SK-N-SH (cell line): ENCODE measurements around the gene STAT1. TPM values are rescaled to one million over a fixed set of nuclear protein-coding genes. Genes with fewer than 3 reads are reported as not detected.

ENCODE experiments used
- CTCF ChIA-PET: fragments of 300-600, 350-600 bp; formaldehyde crosslinking; extraction: SDS; loops from one replicate; lab custom pipeline; 2021; lab: Yijun Ruan, JAX
- POLR2A ChIA-PET: fragments of 350-600 bp; sonication (Branson Sonifier 250); formaldehyde crosslinking; extraction: SDS; loops from one replicate; lab custom pipeline; 2020; ENCODE audit warnings: antibody characterized with exemption, inconsistent platforms; lab: Yijun Ruan, JAX
- DNase-seq: peaks from one replicate; pipeline ENCODE4 v3.0.0; 2012
- H2AFZ ChIP-seq: fragments of 200-600 bp; sonication (generic); 2 replicates; pipeline ENCODE4 v1.8.1; 2016; ENCODE audit warnings: antibody characterized with exemption, mild to moderate bottlenecking, low read depth
- H3F3A ChIP-seq: fragments of 200-600 bp; sonication (generic); replicated peaks from 2 replicates; pipeline ENCODE3; 2016; ENCODE audit warnings: antibody characterized with exemption, mild to moderate bottlenecking; ENCODE audit not compliant: insufficient read depth
- H3K27ac ChIP-seq, 2 experiments: fragments of 200-500 bp in 1 of 2; fragments of 200-600 bp in 1 of 2; sonication (Bioruptor generic) in 1 of 2; sonication (generic), shearing (Covaris generic) in 1 of 2; 2 replicates each; pipeline versions ENCODE4 v1.5.1 to v1.6.1; 2014 to 2016; ENCODE audit warnings: low read depth in 2 of 2, inconsistent platforms in 1 of 2, low read length in 1 of 2, mild to moderate bottlenecking in 1 of 2, mixed read lengths in 1 of 2
- H3K27me3 ChIP-seq: fragments of 200-600 bp; sonication (generic), shearing (Covaris generic); 2 replicates; pipeline ENCODE4 v1.6.1; 2016; ENCODE audit warnings: mixed run types; ENCODE audit not compliant: insufficient read depth
- H3K36me3 ChIP-seq, 2 experiments: fragments of 200-500 bp in 1 of 2; fragments of 200-600 bp in 1 of 2; sonication (Bioruptor generic) in 1 of 2; sonication (generic) in 1 of 2; replicated peaks in 1 of 2; 2 replicates each; pipeline versions ENCODE3 to v1.5.1; 2014 to 2016; ENCODE audit warnings: low read length in 1 of 2, mild to moderate bottlenecking in 1 of 2; ENCODE audit not compliant: insufficient read depth in 2 of 2, control insufficient read depth in 1 of 2
- H3K4me1 ChIP-seq, 2 experiments: fragments of 200-500 bp in 1 of 2; fragments of 200-600 bp in 1 of 2; sonication (Bioruptor generic) in 1 of 2; sonication (generic), shearing (Covaris generic) in 1 of 2; 2 replicates each; pipeline versions ENCODE4 v1.5.1 to v1.6.1; 2014 to 2016; ENCODE audit warnings: low read depth in 1 of 2, low read length in 1 of 2, mixed run types in 1 of 2; ENCODE audit not compliant: insufficient read depth in 2 of 2, control insufficient read depth in 1 of 2
- H3K4me2 ChIP-seq: fragments of 200-600 bp; sonication (generic), shearing (Covaris generic); 2 replicates; pipeline ENCODE4 v1.6.1; 2017; ENCODE audit warnings: mixed run types
- H3K4me3 ChIP-seq, 2 experiments: fragments of 200-500 bp in 1 of 2; fragments of 200-600 bp in 1 of 2; sonication (Bioruptor generic) in 1 of 2; sonication (generic), shearing (Covaris generic) in 1 of 2; 2 replicates each; pipeline versions ENCODE4 v1.5.1 to v1.8.1; 2014 to 2016; ENCODE audit warnings: low read depth in 2 of 2, inconsistent platforms in 1 of 2, low read length in 1 of 2, mild to moderate bottlenecking in 1 of 2, mixed read lengths in 1 of 2, moderate library complexity in 1 of 2
- H3K79me2 ChIP-seq: fragments of 200-600 bp; sonication (generic); 2 replicates; pipeline ENCODE4 v1.8.1; 2017; ENCODE audit warnings: mild to moderate bottlenecking; ENCODE audit not compliant: insufficient read depth
- H3K9ac ChIP-seq: fragments of 200-600 bp; sonication (generic); 2 replicates; pipeline ENCODE4 v1.6.1; 2017; ENCODE audit warnings: mixed run types
- H3K9me2 ChIP-seq: fragments of 200-600 bp; sonication (generic); 2 replicates; pipeline ENCODE4 v1.6.1; 2017; ENCODE audit warnings: mixed run types
- H3K9me3 ChIP-seq: fragments of 200-600 bp; sonication (generic); 2 replicates; pipeline ENCODE4 v1.6.1; 2017; ENCODE audit warnings: mixed run types, mild to moderate bottlenecking, moderate library complexity
- H4K20me1 ChIP-seq: fragments of 200-600 bp; sonication (generic); 2 replicates; pipeline ENCODE4 v1.6.1; 2017; ENCODE audit warnings: mild to moderate bottlenecking, mixed run types; ENCODE audit not compliant: insufficient read depth
- ELF1 ChIP-seq: IDR thresholded peaks from 2 replicates; pipeline ENCODE4 v1.4.0; 2012
- EZH2phosphoT487 ChIP-seq: fragments of 200-600 bp; sonication (generic); IDR thresholded peaks from 2 replicates; pipeline ENCODE4 v1.6.1; 2017; ENCODE audit warnings: low read depth, mixed run types, mild to moderate bottlenecking, antibody characterized with exemption, moderate library complexity, borderline replicate concordance
- FOXM1 ChIP-seq: IDR thresholded peaks from 2 replicates; pipeline ENCODE4 v1.4.0; 2012; ENCODE audit warnings: low read depth, mild to moderate bottlenecking
- GATA2 ChIP-seq: sonication (generic); formaldehyde crosslinking; IDR thresholded peaks from 2 replicates; pipeline ENCODE4 v1.5.0; 2020; ENCODE audit warnings: mild to moderate bottlenecking, missing genetic modification reagents
- JUND ChIP-seq: IDR thresholded peaks from 2 replicates; pipeline ENCODE4 v1.4.0; 2012
- POLR2AphosphoS5 ChIP-seq: IDR thresholded peaks from 2 replicates; pipeline ENCODE4 v1.6.1; 2012; ENCODE audit warnings: low read depth, low read length
- RAD21 ChIP-seq: IDR thresholded peaks from 2 replicates; pipeline ENCODE4 v1.6.1; 2012; ENCODE audit warnings: mild to moderate bottlenecking, low read length
- RCOR1 ChIP-seq: fragments of 150-350 bp; IDR thresholded peaks from 2 replicates; pipeline ENCODE4 v1.6.1; 2017; ENCODE audit warnings: antibody characterized with exemption, low read length
- RFX5 ChIP-seq: IDR thresholded peaks from 2 replicates; pipeline ENCODE4 v1.6.1; 2012; ENCODE audit warnings: mild to moderate bottlenecking, improper control_type of control experiment, low read length
- SIN3A ChIP-seq: IDR thresholded peaks from 2 replicates; pipeline ENCODE4 v1.6.1; 2012; ENCODE audit warnings: low read depth, mild to moderate bottlenecking, low read length, moderate library complexity, borderline replicate concordance
- SMC3 ChIP-seq: IDR thresholded peaks from 2 replicates; pipeline ENCODE4 v1.6.1; 2012; ENCODE audit warnings: low read depth, low read length, improper control_type of control experiment
- TAF1 ChIP-seq: IDR thresholded peaks from 2 replicates; pipeline ENCODE4 v1.6.1; 2012; ENCODE audit warnings: low read depth, mild to moderate bottlenecking, low read length, moderate library complexity, borderline replicate concordance
- TCF12 ChIP-seq: IDR thresholded peaks from 2 replicates; pipeline ENCODE4 v1.4.0; 2012
- TEAD4 ChIP-seq: IDR thresholded peaks from 2 replicates; pipeline ENCODE4 v1.4.0; 2012; ENCODE audit warnings: mild to moderate bottlenecking, borderline replicate concordance; ENCODE audit not compliant: insufficient read depth
- YY1 ChIP-seq: IDR thresholded peaks from 2 replicates; pipeline ENCODE4 v1.4.0; 2012; ENCODE audit warnings: low read depth, mild to moderate bottlenecking
- WGBS: methylation state at CpG from one replicate; pipeline ENCODE4 v1.1.6; 2017; ENCODE audit warnings: low lambda C conversion rate; 5-methylcytosine and 5-hydroxymethylcytosine counted together
- polyA plus RNA-seq, 3 experiments: library from polyadenylated mRNA; depleted of rRNA; stranded (reverse); fragments of >200 nt; gene quantifications; 2 replicates each; pipeline ENCODE4 v1.2.3, GENCODE V29; 2012
- TF ChIP-seq, protein P1 (sequence below): fragments of 150-350 bp; IDR thresholded peaks from 2 replicates; pipeline ENCODE4 v1.6.1; 2016; ENCODE audit warnings: mild to moderate bottlenecking, low read depth, low read length
- TF ChIP-seq, protein P2 (sequence below): IDR thresholded peaks from 2 replicates; pipeline ENCODE4 v1.6.1; 2012; ENCODE audit warnings: mild to moderate bottlenecking, low read depth, low read length, moderate library complexity
- TF ChIP-seq, protein P3 (sequence below): IDR thresholded peaks from 2 replicates; pipeline ENCODE4 v1.4.0; 2012; ENCODE audit warnings: low read depth, borderline replicate concordance
- TF ChIP-seq, protein P4 (sequence below): IDR thresholded peaks from 2 replicates; pipeline ENCODE4 v1.4.0; 2012; ENCODE audit warnings: low read depth
- TF ChIP-seq, protein P5 (sequence below): IDR thresholded peaks from 2 replicates; pipeline ENCODE4; 2012

STAT1 gene
- polyA plus RNA-seq, 1 of the 3 experiments (the other 2 are of a cell fraction): 22.1 TPM

DNA sequence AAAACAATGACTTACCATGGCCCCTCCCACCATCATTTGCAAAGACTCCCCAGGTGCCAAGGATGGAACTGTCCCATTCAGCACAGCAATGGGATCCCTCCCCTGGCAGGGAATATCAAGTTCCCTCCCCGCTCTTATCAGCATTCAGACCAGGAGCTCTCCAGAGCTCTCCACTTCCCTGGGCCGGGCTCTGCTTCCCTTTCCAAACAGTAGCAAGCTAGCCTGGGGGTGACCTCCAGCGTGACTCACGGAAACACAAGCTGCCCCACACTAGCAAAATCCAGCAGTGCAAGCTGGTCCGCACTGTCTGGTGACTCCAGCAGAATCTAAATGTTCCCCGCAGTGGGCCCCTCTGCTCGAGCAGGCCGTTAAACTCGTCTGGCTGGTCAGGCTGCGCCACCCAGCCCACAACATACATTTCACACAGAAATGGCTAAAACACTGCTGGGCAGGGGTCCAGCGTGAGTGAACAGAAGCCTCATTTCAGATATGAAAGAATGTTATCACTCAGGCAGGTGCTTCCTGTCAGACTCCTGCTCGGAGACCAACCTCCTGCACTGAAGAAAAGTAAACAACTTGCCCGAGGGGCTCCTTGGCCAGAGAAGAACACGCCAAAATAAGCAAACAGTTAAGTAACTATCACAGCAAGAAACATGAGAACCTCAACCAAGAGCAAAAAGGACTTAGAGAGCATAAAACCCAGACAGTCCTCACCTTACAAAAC lies 33.9 kb downstream of the STAT1 start (continued):
- TF ChIP-seq, protein P1, sequence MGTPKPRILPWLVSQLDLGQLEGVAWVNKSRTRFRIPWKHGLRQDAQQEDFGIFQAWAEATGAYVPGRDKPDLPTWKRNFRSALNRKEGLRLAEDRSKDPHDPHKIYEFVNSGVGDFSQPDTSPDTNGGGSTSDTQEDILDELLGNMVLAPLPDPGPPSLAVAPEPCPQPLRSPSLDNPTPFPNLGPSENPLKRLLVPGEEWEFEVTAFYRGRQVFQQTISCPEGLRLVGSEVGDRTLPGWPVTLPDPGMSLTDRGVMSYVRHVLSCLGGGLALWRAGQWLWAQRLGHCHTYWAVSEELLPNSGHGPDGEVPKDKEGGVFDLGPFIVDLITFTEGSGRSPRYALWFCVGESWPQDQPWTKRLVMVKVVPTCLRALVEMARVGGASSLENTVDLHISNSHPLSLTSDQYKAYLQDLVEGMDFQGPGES: no peak
- TF ChIP-seq, protein P2, sequence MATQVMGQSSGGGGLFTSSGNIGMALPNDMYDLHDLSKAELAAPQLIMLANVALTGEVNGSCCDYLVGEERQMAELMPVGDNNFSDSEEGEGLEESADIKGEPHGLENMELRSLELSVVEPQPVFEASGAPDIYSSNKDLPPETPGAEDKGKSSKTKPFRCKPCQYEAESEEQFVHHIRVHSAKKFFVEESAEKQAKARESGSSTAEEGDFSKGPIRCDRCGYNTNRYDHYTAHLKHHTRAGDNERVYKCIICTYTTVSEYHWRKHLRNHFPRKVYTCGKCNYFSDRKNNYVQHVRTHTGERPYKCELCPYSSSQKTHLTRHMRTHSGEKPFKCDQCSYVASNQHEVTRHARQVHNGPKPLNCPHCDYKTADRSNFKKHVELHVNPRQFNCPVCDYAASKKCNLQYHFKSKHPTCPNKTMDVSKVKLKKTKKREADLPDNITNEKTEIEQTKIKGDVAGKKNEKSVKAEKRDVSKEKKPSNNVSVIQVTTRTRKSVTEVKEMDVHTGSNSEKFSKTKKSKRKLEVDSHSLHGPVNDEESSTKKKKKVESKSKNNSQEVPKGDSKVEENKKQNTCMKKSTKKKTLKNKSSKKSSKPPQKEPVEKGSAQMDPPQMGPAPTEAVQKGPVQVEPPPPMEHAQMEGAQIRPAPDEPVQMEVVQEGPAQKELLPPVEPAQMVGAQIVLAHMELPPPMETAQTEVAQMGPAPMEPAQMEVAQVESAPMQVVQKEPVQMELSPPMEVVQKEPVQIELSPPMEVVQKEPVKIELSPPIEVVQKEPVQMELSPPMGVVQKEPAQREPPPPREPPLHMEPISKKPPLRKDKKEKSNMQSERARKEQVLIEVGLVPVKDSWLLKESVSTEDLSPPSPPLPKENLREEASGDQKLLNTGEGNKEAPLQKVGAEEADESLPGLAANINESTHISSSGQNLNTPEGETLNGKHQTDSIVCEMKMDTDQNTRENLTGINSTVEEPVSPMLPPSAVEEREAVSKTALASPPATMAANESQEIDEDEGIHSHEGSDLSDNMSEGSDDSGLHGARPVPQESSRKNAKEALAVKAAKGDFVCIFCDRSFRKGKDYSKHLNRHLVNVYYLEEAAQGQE: peak; percentile 38; the same call in 1 of the 2 replicates
- peak; percentile 56; the same call in 1 of the 2 replicates for TF ChIP-seq RCOR1
- TF ChIP-seq, protein P3, sequence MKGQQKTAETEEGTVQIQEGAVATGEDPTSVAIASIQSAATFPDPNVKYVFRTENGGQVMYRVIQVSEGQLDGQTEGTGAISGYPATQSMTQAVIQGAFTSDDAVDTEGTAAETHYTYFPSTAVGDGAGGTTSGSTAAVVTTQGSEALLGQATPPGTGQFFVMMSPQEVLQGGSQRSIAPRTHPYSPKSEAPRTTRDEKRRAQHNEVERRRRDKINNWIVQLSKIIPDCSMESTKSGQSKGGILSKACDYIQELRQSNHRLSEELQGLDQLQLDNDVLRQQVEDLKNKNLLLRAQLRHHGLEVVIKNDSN: no peak
- TF ChIP-seq GATA2 (CRISPR knock-in tag): peak; percentile 52
- TF ChIP-seq, protein P4, sequence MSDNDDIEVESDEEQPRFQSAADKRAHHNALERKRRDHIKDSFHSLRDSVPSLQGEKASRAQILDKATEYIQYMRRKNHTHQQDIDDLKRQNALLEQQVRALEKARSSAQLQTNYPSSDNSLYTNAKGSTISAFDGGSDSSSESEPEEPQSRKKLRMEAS: no peak
- TF ChIP-seq TAF1: no peak
- TF ChIP-seq JUND: no peak
- TF ChIP-seq RFX5: no peak
- TF ChIP-seq, all 33 proteins: peak for 11

DNA sequence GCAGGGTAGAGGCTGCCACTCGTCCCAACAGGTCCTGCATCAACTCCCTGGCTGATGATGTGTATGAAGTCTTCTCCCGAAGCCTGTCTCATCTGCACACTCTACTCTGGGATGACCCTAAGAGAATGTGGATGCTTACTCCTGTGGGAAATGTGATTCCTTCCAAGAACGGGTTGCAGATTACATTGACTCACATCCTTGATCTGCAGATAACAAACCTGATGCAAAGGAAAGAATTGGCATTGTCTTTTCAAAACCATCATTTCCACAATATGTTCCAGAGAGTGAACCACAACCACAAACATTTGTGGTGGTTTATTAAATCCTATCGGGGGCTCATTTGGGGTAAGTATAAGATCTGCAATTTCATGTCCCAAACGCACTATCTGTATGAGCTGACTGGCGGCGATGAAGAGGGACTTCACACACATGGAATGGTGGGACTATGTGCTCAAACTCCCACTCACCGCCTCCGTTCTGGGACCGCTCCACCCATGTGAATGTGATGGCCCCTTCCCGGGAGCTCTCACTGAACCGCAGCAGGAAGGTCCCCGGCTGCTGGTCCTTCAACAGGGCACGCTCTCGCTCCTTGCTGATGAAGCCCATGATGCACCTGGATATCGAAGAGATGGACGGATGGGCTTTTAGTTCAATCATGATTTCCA lies 35.5 kb downstream of the STAT1 start:
- WGBS: 73% methylated on average over 16 of the region's 17 CpGs
- H3K9ac ChIP-seq: no peak overlapping the region
- no peaks in the 10 kb centered on the region for H3K27me3 ChIP-seq
- H4K20me1 ChIP-seq: no peaks in the 10 kb centered on the region
- H3K9me3 ChIP-seq: no peaks in the 10 kb centered on the region
- no peak overlapping the region for H3K4me3 ChIP-seq
- POLR2A ChIA-PET: no interaction called here
- peaks cover 22% of the 10 kb centered on the region for H3F3A ChIP-seq
- CTCF ChIA-PET: interaction anchor here (0.6 to 1.4 kb wide), 3 partner anchors 13 to 198 kb away, joined by 4 read pairs; no protein-coding TSS in a partner anchor
- H3K4me1 ChIP-seq: peaks cover 17 to 21% of the 10 kb centered on the region in 2 experiments
- H3K36me3 ChIP-seq: peaks cover 74 to 100% of the 10 kb centered on the region in 2 experiments
- no peaks in the 10 kb centered on the region for H3K79me2 ChIP-seq
- no peaks in the 10 kb centered on the region for H3K9me2 ChIP-seq
- peak overlapping the region; percentile 87 to 93; a peak in 3 of 4 replicates for H3K27ac ChIP-seq
- DNase-seq: no peak
- H3K4me2 ChIP-seq: peak overlapping the region; percentile 32; the same call in 1 of the 2 replicates
- no peak overlapping the region for H2AFZ ChIP-seq
- TF ChIP-seq TCF12 (peak; percentile 97), ELF1 (peak; percentile 34; the same call in 1 of the 2 replicates), SMC3 (no peak), RAD21 (no peak), SIN3A (peak; percentile 49; the same call in 1 of the 2 replicates), YY1 (no peak), EZH2phosphoT487 (no peak), FOXM1 (peak; percentile 80; the same call in 1 of the 2 replicates), POLR2AphosphoS5 (peak; percentile 91; the same call in 1 of the 2 replicates), TEAD4 (peak; percentile 93)
- TF ChIP-seq, protein P5, sequence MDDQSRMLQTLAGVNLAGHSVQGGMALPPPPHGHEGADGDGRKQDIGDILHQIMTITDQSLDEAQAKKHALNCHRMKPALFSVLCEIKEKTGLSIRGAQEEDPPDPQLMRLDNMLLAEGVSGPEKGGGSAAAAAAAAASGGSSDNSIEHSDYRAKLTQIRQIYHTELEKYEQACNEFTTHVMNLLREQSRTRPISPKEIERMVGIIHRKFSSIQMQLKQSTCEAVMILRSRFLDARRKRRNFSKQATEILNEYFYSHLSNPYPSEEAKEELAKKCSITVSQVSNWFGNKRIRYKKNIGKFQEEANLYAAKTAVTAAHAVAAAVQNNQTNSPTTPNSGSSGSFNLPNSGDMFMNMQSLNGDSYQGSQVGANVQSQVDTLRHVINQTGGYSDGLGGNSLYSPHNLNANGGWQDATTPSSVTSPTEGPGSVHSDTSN: peak; percentile 90
- TF ChIP-seq, protein P1: no peak
